HEK293 (cell line): Measurements from ENCODE around the gene AIRE.

ENCODE experiments used
- CTCF ChIP-seq: fragments of 450-650 bp; formaldehyde crosslinking; IDR thresholded peaks from 2 replicates; pipeline ENCODE4 v1.5.1; 2016; ENCODE audit warnings: missing biosample characterization, missing genetic modification characterization
- KLF9 ChIP-seq: fragments of 450-650 bp; formaldehyde crosslinking; IDR thresholded peaks from 2 replicates; pipeline ENCODE4 v1.5.1; 2016; ENCODE audit warnings: missing biosample characterization, missing genetic modification characterization, low read depth
- REPIN1 ChIP-seq: fragments of 450-650 bp; formaldehyde crosslinking; IDR thresholded peaks from 2 replicates; pipeline ENCODE4 v1.5.1; 2017; ENCODE audit warnings: missing biosample characterization, missing genetic modification characterization, low read depth
- REST ChIP-seq: fragments of 450-650 bp; formaldehyde crosslinking; IDR thresholded peaks from 2 replicates; pipeline ENCODE4 v1.5.1; 2016; ENCODE audit warnings: missing biosample characterization, missing genetic modification characterization
- SETDB1 ChIP-seq: IDR thresholded peaks from one replicate; pipeline ENCODE4 v1.6.1; 2017; ENCODE audit warnings: mild to moderate bottlenecking, low read length, moderate library complexity, mixed read lengths; ENCODE audit not compliant: insufficient read length
- ZEB2 ChIP-seq: fragments of 450-650 bp; formaldehyde crosslinking; IDR thresholded peaks from 2 replicates; pipeline ENCODE4 v1.5.1; 2016; ENCODE audit warnings: missing biosample characterization, missing genetic modification characterization
- ZNF10 ChIP-seq: fragments of 450-650 bp; formaldehyde crosslinking; IDR thresholded peaks from 2 replicates; pipeline ENCODE4 v1.5.1; 2017; ENCODE audit warnings: missing biosample characterization, missing genetic modification characterization
- ZNF324 ChIP-seq: fragments of 450-650 bp; formaldehyde crosslinking; IDR thresholded peaks from 2 replicates; pipeline ENCODE4 v1.5.1; 2016; ENCODE audit warnings: missing biosample characterization, missing genetic modification characterization
- ZNF416 ChIP-seq: fragments of 450-650 bp; formaldehyde crosslinking; IDR thresholded peaks from 2 replicates; pipeline ENCODE4 v1.5.1; 2016; ENCODE audit warnings: missing biosample characterization, missing genetic modification characterization
- ZNF426 ChIP-seq: fragments of 450-650 bp; formaldehyde crosslinking; IDR thresholded peaks from 2 replicates; pipeline ENCODE4 v1.5.1; 2017; ENCODE audit warnings: missing biosample characterization, missing genetic modification characterization, mild to moderate bottlenecking, inconsistent platforms, moderate library complexity
- ZNF544 ChIP-seq: fragments of 450-650 bp; formaldehyde crosslinking; IDR thresholded peaks from 2 replicates; pipeline ENCODE4 v1.5.0; 2017; ENCODE audit warnings: missing biosample characterization, missing genetic modification characterization
- ZSCAN5A ChIP-seq: fragments of 450-650 bp; formaldehyde crosslinking; IDR thresholded peaks from 2 replicates; pipeline ENCODE4 v1.5.1; 2016; ENCODE audit warnings: missing biosample characterization, missing genetic modification characterization

GRCh38 chr21:44324106-44324853, 38.6 kb downstream of the AIRE start:
- no peak for TF ChIP-seq CTCF (tag by site-specific recombination)
- no peak for TF ChIP-seq ZSCAN5A (tag by site-specific recombination)
- TF ChIP-seq ZNF416 = no peak
- TF ChIP-seq KLF9 (tag by site-specific recombination) = no peak
- no peak for TF ChIP-seq REST (tag by site-specific recombination)
- TF ChIP-seq ZNF10 (tag by site-specific recombination) = no peak
- TF ChIP-seq ZEB2 = no peak
- no peak for TF ChIP-seq ZNF324 (tag by site-specific recombination)
- TF ChIP-seq REPIN1 (tag by site-specific recombination) = no peak
- no peak for TF ChIP-seq ZNF426 (tag by site-specific recombination)
- TF ChIP-seq ZNF544 (tag by site-specific recombination) = no peak
- TF ChIP-seq SETDB1 = no peak
